ENCODE results near the gene POM121L2. TPM values are rescaled to one million over a fixed set of nuclear protein-coding genes. Genes with fewer than 3 reads are reported as not detected.
A peak's percentile ranks its signal among the peaks of the same experiment; 100 is the strongest.

The POM121L2 gene
- polyA plus RNA-seq, 3 donors: not detected

- H3K79me2 ChIP-seq (ENCODE audit: insufficient read depth, low read length): no peaks in the 10 kb centered on the region
- H3K27ac ChIP-seq (ENCODE audit: low read depth in 1 of 2, low read length in 2 of 2): no peak overlapping the region
- intact Hi-C loops (cut with micrococcal nuclease): loop anchor here in 1 of 2 donors (10.0 kb wide), 1 partner anchor 379 kb away; no protein-coding TSS in a partner anchor
- no peaks in the 10 kb centered on the region for H3K4me1 ChIP-seq (ENCODE audit: control insufficient read depth in 1 of 2, insufficient read depth in 2 of 2, low read length in 2 of 2)
- H3K4me3 ChIP-seq (replicated peaks in 1 of 3; ENCODE audit: low read depth in 2 of 3, low read length in 3 of 3): no peak overlapping the region
- peaks cover 15 to 72% (median 62%) of the 10 kb centered on the region in 7 donors for H3K9me3 Mint-ChIP-seq
- H3K4me2 ChIP-seq (replicated peaks; ENCODE audit: extremely low read depth, low read length, poor library complexity, severe bottlenecking): no peak overlapping the region
- WGBS (ENCODE audit: insufficient coverage): 4% methylated on average over 9 of the region's 20 CpGs
- no peak overlapping the region for H3K9ac ChIP-seq (ENCODE audit: insufficient read depth, low read length, poor library complexity, severe bottlenecking)
- H3K36me3 ChIP-seq (replicated peaks in 1 of 2; ENCODE audit: control insufficient read depth in 1 of 2, insufficient read depth in 2 of 2, low read length in 2 of 2): no peaks in the 10 kb centered on the region
- no peaks in the 10 kb centered on the region for H4K20me1 ChIP-seq (ENCODE audit: insufficient read depth, low read length)
- peaks cover 75 to 86% of the 10 kb centered on the region in 2 donors for H3K27me3 ChIP-seq (ENCODE audit: control insufficient read depth in 2 of 2, insufficient read depth in 2 of 2, low read length in 2 of 2)
- no peaks in the 10 kb centered on the region for H3K4me1 Mint-ChIP-seq
- H3K4me3 Mint-ChIP-seq: peak overlapping the region in 1 of 2 donors; percentile 76
- H3K27ac Mint-ChIP-seq: no peak overlapping the region
- peaks cover 2 to 6% of the 10 kb centered on the region in 2 donors for H3K36me3 Mint-ChIP-seq
- peaks cover 31 to 69% of the 10 kb centered on the region in 2 donors for H3K9me3 ChIP-seq (replicated peaks in 1 of 2; ENCODE audit: control insufficient read depth in 1 of 2, insufficient read depth in 1 of 2, low read length in 2 of 2)
- H3K27me3 Mint-ChIP-seq (ENCODE audit: low read depth in 3 of 3): peaks cover 79 to 81% (median 80%) of the 10 kb centered on the region in 3 donors
- TF ChIP-seq CTCF (IDR thresholded peaks at IDR 0.05): no peak
- no peak overlapping the region for H2AFZ ChIP-seq (ENCODE audit: insufficient read depth, low read depth, low read length, poor library complexity, severe bottlenecking)
- no peak for DNase-seq
Observed at GRCh38 chr6:27295301-27296079, 16.6 kb downstream of the POM121L2 start.

GRCh38 chr6:27294409-27294808, 17.7 kb downstream of the POM121L2 start:
- Histone ChIP-seq H3K36me3 (replicated peaks in 1 of 2; ENCODE audit: control insufficient read depth in 1 of 2, insufficient read depth in 2 of 2, low read length in 2 of 2) (no peaks in the 10 kb centered on the region), H3K4me2 (replicated peaks; ENCODE audit: extremely low read depth, low read length, poor library complexity, severe bottlenecking) (no peak overlapping the region), H3K79me2 (ENCODE audit: insufficient read depth, low read length) (no peaks in the 10 kb centered on the region), H4K20me1 (ENCODE audit: insufficient read depth, low read length) (no peaks in the 10 kb centered on the region), H3K27ac (ENCODE audit: low read depth in 1 of 2, low read length in 2 of 2) (no peak overlapping the region), H3K4me3 (replicated peaks in 1 of 3; ENCODE audit: low read depth in 2 of 3, low read length in 3 of 3) (no peak overlapping the region), H3K4me1 (ENCODE audit: control insufficient read depth in 1 of 2, insufficient read depth in 2 of 2, low read length in 2 of 2) (no peaks in the 10 kb centered on the region), H3K9ac (ENCODE audit: insufficient read depth, low read length, poor library complexity, severe bottlenecking) (no peak overlapping the region), H2AFZ (ENCODE audit: insufficient read depth, low read depth, low read length, poor library complexity, severe bottlenecking) (no peak overlapping the region), H3K27me3 (ENCODE audit: control insufficient read depth in 2 of 2, insufficient read depth in 2 of 2, low read length in 2 of 2) (peaks cover 83 to 91% of the 10 kb centered on the region in 2 donors), H3K9me3 (replicated peaks in 1 of 2; ENCODE audit: control insufficient read depth in 1 of 2, insufficient read depth in 1 of 2, low read length in 2 of 2) (peaks cover 33 to 80% of the 10 kb centered on the region in 2 donors)
- intact Hi-C loops (cut with micrococcal nuclease): loop anchor here in 1 of 2 donors (10.0 kb wide), 1 partner anchor 380 kb away; no protein-coding TSS in a partner anchor
- Mint-ChIP-seq H3K27me3 (ENCODE audit: low read depth in 3 of 3) (peaks cover 81 to 87% (median 82%) of the 10 kb centered on the region in 3 donors), H3K9me3 (peaks cover 20 to 80% (median 69%) of the 10 kb centered on the region in 7 donors), H3K4me1 (no peaks in the 10 kb centered on the region), H3K4me3 (peak overlapping the region in 1 of 2 donors; percentile 76), H3K36me3 (peaks cover 2 to 12% of the 10 kb centered on the region in 2 donors), H3K27ac (no peak overlapping the region)
- DNase-seq: no peak
- TF ChIP-seq CTCF (IDR thresholded peaks at IDR 0.05): no peak
- WGBS (ENCODE audit: insufficient coverage): 0% methylated on average over 1 of the region's 5 CpGs
